ENCODE measurements around the gene BDKRB1. TPM values are rescaled to one million over a fixed set of nuclear protein-coding genes. Genes with fewer than 3 reads are reported as not detected.
A peak's percentile ranks its signal among the peaks of the same experiment; 100 is the strongest.

The BDKRB1 gene
- total RNA-seq, 2 experiments from 2014 or later: not detected

DNA sequence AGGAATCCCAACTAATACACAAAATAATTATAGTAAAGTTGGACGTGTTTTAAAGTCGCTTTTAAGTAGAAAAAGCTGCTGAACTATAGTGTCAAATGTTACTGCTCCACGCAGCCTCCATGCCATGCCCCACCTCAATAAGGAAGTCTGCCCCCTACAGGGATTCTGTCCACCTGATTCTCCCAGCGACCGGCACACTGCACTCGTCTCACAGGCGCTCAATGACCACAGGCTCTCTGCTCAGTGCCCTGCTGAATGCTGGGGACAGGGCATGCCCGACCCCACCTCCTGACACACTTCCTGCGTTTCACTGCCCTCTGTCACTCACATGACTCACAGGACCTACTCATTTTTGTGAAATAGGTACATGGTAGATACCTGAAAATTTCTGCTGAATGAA is 48.9 kb downstream of the BDKRB1 start:
- Mint-ChIP-seq H3K27ac (no peak overlapping the region), H3K27me3 (no peaks in the 10 kb centered on the region), H3K9me3 (no peaks in the 10 kb centered on the region), H3K36me3 (ENCODE audit: low read depth) (peaks cover 10% of the 10 kb centered on the region), H3K4me3 (no peak overlapping the region), H3K4me1 (ENCODE audit: low read depth) (no peaks in the 10 kb centered on the region)
- peak; percentile 2 for DNase-seq
- ChIA-PET POLR2A (no interaction called here), CTCF (no interaction called here)
- intact Hi-C loops (cut with micrococcal nuclease): no loop called here
- no peak for ATAC-seq
- TF ChIP-seq, protein P1, sequence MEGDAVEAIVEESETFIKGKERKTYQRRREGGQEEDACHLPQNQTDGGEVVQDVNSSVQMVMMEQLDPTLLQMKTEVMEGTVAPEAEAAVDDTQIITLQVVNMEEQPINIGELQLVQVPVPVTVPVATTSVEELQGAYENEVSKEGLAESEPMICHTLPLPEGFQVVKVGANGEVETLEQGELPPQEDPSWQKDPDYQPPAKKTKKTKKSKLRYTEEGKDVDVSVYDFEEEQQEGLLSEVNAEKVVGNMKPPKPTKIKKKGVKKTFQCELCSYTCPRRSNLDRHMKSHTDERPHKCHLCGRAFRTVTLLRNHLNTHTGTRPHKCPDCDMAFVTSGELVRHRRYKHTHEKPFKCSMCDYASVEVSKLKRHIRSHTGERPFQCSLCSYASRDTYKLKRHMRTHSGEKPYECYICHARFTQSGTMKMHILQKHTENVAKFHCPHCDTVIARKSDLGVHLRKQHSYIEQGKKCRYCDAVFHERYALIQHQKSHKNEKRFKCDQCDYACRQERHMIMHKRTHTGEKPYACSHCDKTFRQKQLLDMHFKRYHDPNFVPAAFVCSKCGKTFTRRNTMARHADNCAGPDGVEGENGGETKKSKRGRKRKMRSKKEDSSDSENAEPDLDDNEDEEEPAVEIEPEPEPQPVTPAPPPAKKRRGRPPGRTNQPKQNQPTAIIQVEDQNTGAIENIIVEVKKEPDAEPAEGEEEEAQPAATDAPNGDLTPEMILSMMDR (IDR thresholded peaks at IDR 0.05): no peak

DNA sequence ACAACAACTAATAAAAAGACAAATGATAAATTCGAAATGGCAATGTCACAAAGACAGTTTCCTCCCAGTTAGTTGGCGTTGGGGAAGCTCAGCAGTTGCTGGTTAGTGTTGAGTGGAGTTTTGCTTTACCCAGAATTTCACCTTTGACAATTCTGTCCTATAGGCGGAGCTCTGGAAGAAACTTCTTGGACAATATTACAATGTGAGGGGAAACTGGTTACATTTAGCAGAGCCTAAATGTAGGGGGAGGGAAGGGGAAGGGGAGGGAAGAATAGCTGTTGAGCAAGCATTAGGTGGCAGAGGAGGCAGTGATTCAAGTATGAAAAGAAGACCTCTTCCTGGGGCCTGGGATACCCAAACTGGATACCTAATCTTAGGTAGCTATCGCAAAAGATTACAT is 51.4 kb downstream of the BDKRB1 start:
- no peak for ATAC-seq
- TF ChIP-seq, protein P1 (IDR thresholded peaks at IDR 0.05): no peak
- Mint-ChIP-seq H3K4me1 (ENCODE audit: low read depth) (no peaks in the 10 kb centered on the region), H3K4me3 (no peak overlapping the region), H3K9me3 (no peaks in the 10 kb centered on the region), H3K27ac (no peak overlapping the region), H3K27me3 (no peaks in the 10 kb centered on the region), H3K36me3 (ENCODE audit: low read depth) (peaks cover 16% of the 10 kb centered on the region)
- ChIA-PET POLR2A (no interaction called here), CTCF (interaction anchor here (0.9 to 2.8 kb wide), 3 partner anchors 10 to 117 kb away, joined by 3 to 11 read pairs (median 4); no protein-coding TSS in a partner anchor)
- no peak for DNase-seq
- intact Hi-C loops (cut with micrococcal nuclease): no loop called here

DNA sequence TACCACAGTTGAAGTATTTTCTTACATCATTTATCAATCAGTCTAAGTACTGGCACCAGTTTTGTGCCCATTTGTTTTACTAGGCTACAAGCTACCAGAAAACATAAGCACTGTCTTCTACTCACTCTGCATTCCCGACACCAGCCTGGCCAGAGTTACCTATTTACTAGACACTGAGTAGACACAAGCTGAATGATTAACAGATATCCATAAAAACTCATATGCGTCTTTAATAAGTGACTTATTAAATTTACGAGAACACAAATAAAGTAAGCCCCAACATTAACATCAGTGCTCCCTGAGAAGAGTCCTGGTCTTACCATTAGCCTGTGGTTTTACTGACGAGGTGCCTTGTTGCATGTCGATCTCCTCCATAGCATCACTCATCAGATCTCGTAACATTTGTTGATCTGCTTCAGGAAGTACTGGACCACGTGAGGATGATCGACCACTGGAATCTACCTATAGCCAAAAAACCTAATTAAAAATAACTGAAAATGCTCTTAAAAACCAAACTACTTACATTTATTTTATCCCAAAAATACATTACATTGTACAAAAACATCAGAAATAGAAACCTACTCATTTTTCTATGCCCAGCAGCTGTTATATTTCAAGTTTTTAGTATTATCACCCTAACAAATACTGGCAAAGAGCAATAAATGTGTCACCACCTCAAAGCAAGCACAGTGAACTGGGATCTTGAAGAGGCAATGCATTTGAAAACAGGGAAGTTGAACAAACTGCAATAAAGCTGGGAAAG is 53.3 kb downstream of the BDKRB1 start:
- H3K36me3 Mint-ChIP-seq (ENCODE audit: low read depth): peaks cover 24% of the 10 kb centered on the region
- no peak for DNase-seq
- no peaks in the 10 kb centered on the region for H3K9me3 Mint-ChIP-seq
- no peak for ATAC-seq
- H3K27me3 Mint-ChIP-seq: no peaks in the 10 kb centered on the region
- H3K4me3 Mint-ChIP-seq: no peak overlapping the region
- no peak overlapping the region for H3K27ac Mint-ChIP-seq
- H3K4me1 Mint-ChIP-seq (ENCODE audit: low read depth): no peaks in the 10 kb centered on the region
- TF ChIP-seq, protein P1 (IDR thresholded peaks at IDR 0.05): no peak
- POLR2A ChIA-PET: no interaction called here
- CTCF ChIA-PET: interaction anchor here (2.8 kb wide), 1 partner anchor 12 kb away, joined by 11 read pairs; no protein-coding TSS in a partner anchor
- intact Hi-C loops (cut with micrococcal nuclease): no loop called here

GRCh38 chr14:96309896-96310330 is 53.9 kb downstream of the BDKRB1 start:
- TF ChIP-seq, protein P1 (IDR thresholded peaks at IDR 0.05): no peak

GRCh38 chr14:96310906-96311305 is 54.9 kb downstream of the BDKRB1 start:
- Mint-ChIP-seq H3K4me3 (no peak overlapping the region), H3K27ac (no peak overlapping the region), H3K27me3 (no peaks in the 10 kb centered on the region), H3K9me3 (no peaks in the 10 kb centered on the region), H3K4me1 (ENCODE audit: low read depth) (no peaks in the 10 kb centered on the region), H3K36me3 (ENCODE audit: low read depth) (peaks cover 28% of the 10 kb centered on the region)
- intact Hi-C loops (cut with micrococcal nuclease): no loop called here
- DNase-seq (no peak), ATAC-seq (no peak)
- TF ChIP-seq, protein P1 (IDR thresholded peaks at IDR 0.05): no peak
- CTCF ChIA-PET: interaction anchor here (1.1 kb wide), 1 partner anchor 10 kb away, joined by 3 read pairs; no protein-coding TSS in a partner anchor
- POLR2A ChIA-PET: no interaction called here

More at GRCh38 chr14:96309896-96310330, 53.9 kb downstream of the BDKRB1 start:
- Mint-ChIP-seq H3K27me3 (no peaks in the 10 kb centered on the region), H3K4me3 (no peak overlapping the region), H3K4me1 (ENCODE audit: low read depth) (no peaks in the 10 kb centered on the region), H3K36me3 (ENCODE audit: low read depth) (peaks cover 23% of the 10 kb centered on the region), H3K9me3 (no peaks in the 10 kb centered on the region), H3K27ac (no peak overlapping the region)
- DNase-seq: no peak
- no peak for ATAC-seq
- POLR2A ChIA-PET: no interaction called here
- intact Hi-C loops (cut with micrococcal nuclease): no loop called here
- CTCF ChIA-PET: interaction anchor here (2.8 kb wide), 1 partner anchor 13 kb away, joined by 11 read pairs; no protein-coding TSS in a partner anchor
